CD4-positive, alpha-beta memory T cell (primary cell): ENCODE data around the gene HBB. TPM values are rescaled to one million over a fixed set of nuclear protein-coding genes. Genes with fewer than 3 reads are reported as not detected.

ENCODE experiments used
- CTCF ChIA-PET: fragments of 350-600 bp; sonication (Branson Sonifier 250); formaldehyde crosslinking; loops from one replicate; lab custom pipeline; 2021; ENCODE audit warnings: inconsistent platforms; ENCODE audit not compliant: partially characterized antibody; lab: Charles Lee
- POLR2A ChIA-PET: fragments of 350-600 bp; sonication (Branson Sonifier 250); formaldehyde crosslinking; loops from one replicate; lab custom pipeline; 2021; ENCODE audit not compliant: partially characterized antibody; lab: Charles Lee
- DNase-seq, 5 donors: peaks; one replicate each; pipeline versions ENCODE4 v3.0.0 to v3.0.0-alpha.2; 2020 to 2022; ENCODE audit warnings: mixed read lengths in 1 of 5
- H3K27ac ChIP-seq: one replicate; pipeline ENCODE4 v1.7.0; 2013; ENCODE audit warnings: low read depth, low read length
- H3K27me3 ChIP-seq: 2 replicates; pipeline ENCODE4 v1.7.0; 2013; ENCODE audit warnings: mild to moderate bottlenecking, low read length, moderate library complexity; ENCODE audit not compliant: insufficient read depth
- H3K36me3 ChIP-seq: 2 replicates; pipeline ENCODE4 v1.7.0; 2013; ENCODE audit warnings: mild to moderate bottlenecking, low read length, moderate library complexity; ENCODE audit not compliant: insufficient read depth
- H3K4me1 ChIP-seq: 2 replicates; pipeline ENCODE4 v1.7.0; 2013; ENCODE audit warnings: mild to moderate bottlenecking, low read length, moderate library complexity; ENCODE audit not compliant: insufficient read depth
- H3K4me3 ChIP-seq, 2 donors: one replicate each; pipeline ENCODE4 v1.7.0; 2013; ENCODE audit warnings: low read length in 2 of 2, mild to moderate bottlenecking in 1 of 2
- H3K9me3 ChIP-seq, 2 donors: one replicate each; pipeline ENCODE4 v1.7.0; 2013; ENCODE audit warnings: low read length in 2 of 2, control low read depth in 1 of 2; ENCODE audit not compliant: control insufficient read depth in 1 of 2
- H3K27ac Mint-ChIP-seq, 7 donors: one replicate each; pipeline ENCODE4 v1.8.0; 2020 to 2021; ENCODE audit warnings: mixed read lengths in 7 of 7, mild to moderate bottlenecking in 6 of 7, inconsistent platforms in 3 of 7, moderate library complexity in 3 of 7
- H3K27me3 Mint-ChIP-seq, 2 donors: one replicate each; pipeline ENCODE4 v1.8.0; 2020 to 2021; ENCODE audit warnings: mixed read lengths in 2 of 2
- H3K36me3 Mint-ChIP-seq, 2 donors: one replicate each; pipeline ENCODE4 v1.8.0; 2020 to 2021; ENCODE audit warnings: mixed read lengths in 2 of 2, inconsistent platforms in 1 of 2, mild to moderate bottlenecking in 1 of 2
- H3K4me1 Mint-ChIP-seq, 4 donors: one replicate each; pipeline ENCODE4 v1.8.0; 2020 to 2021; ENCODE audit warnings: mixed read lengths in 4 of 4, mild to moderate bottlenecking in 1 of 4
- H3K4me3 Mint-ChIP-seq, 8 donors: one replicate each; pipeline ENCODE4 v1.8.0; 2020 to 2021; ENCODE audit warnings: mixed read lengths in 8 of 8, mild to moderate bottlenecking in 7 of 8, moderate library complexity in 6 of 8, inconsistent platforms in 3 of 8
- H3K9me3 Mint-ChIP-seq, 8 donors: one replicate each; pipeline ENCODE4 v1.8.0; 2020 to 2021; ENCODE audit warnings: mixed read lengths in 8 of 8, mild to moderate bottlenecking in 5 of 8, inconsistent platforms in 3 of 8, moderate library complexity in 1 of 8
- intact Hi-C: fragments of 100-400 bp; cut with micrococcal nuclease; formaldehyde crosslinking; loops from one replicate; pipeline ENCODE4 v1.15.1; 2023
- polyA plus RNA-seq, 2 donors: library from polyadenylated mRNA; unstranded; fragments of 300-500 nt; fragmentation: Illumina TruSeq; gene quantifications; one replicate each; pipeline ENCODE4 v1.2.3, GENCODE V29; 2021
- total RNA-seq, 2 experiments: library from RNA; stranded (reverse); gene quantifications; one replicate each; pipeline ENCODE4 v1.2.3, GENCODE V29; 2021

Gene HBB
- total RNA-seq (under 1 TPM in 1 of 2 experiments, not detected in 1; 0.61 TPM), polyA plus RNA-seq (under 1 TPM; 0.46 to 0.89 TPM)

- no peaks in the 10 kb centered on the region for H3K9me3 ChIP-seq
- H3K4me3 ChIP-seq: no peak within 1 kb of the TSS
- H3K36me3 ChIP-seq: no peaks in the 10 kb centered on the region
- Mint-ChIP-seq H3K27me3 (peaks cover 1 to 2% of the 10 kb centered on the region in 2 donors), H3K36me3 (no peaks in the 10 kb centered on the region), H3K27ac (no peak within 1 kb of the TSS), H3K4me1 (no peaks in the 10 kb centered on the region), H3K4me3 (no peak within 1 kb of the TSS), H3K9me3 (peaks cover 0 to 4% (median 0%) of the 10 kb centered on the region in 8 donors)
- ChIA-PET CTCF (no interaction called here), POLR2A (no interaction called here)
- no peak within 1 kb of the TSS for H3K27ac ChIP-seq
- intact Hi-C loops: no loop called here
- no peaks in the 10 kb centered on the region for H3K27me3 ChIP-seq
- H3K4me1 ChIP-seq: no peaks in the 10 kb centered on the region
- DNase-seq: no peak
Measured at GRCh38 chr11:5226732-5227310, at the start of gene HBB. TSS of gene HBB (minus strand) at chr11:5227071. CDS start at chr11:5227021, 50 bp downstream.

GRCh38 chr11:5275369-5276110 is 48.7 kb upstream of the HBB start:
- Histone ChIP-seq H3K27ac (no peak overlapping the region), H3K9me3 (no peaks in the 10 kb centered on the region), H3K27me3 (no peaks in the 10 kb centered on the region), H3K4me3 (no peak overlapping the region), H3K36me3 (no peaks in the 10 kb centered on the region), H3K4me1 (no peaks in the 10 kb centered on the region)
- ChIA-PET CTCF (no interaction called here), POLR2A (no interaction called here)
- DNase-seq: no peak
- Mint-ChIP-seq H3K4me1 (no peaks in the 10 kb centered on the region), H3K27ac (no peak overlapping the region), H3K36me3 (no peaks in the 10 kb centered on the region), H3K4me3 (no peak overlapping the region), H3K27me3 (peaks cover 0 to 2% of the 10 kb centered on the region in 2 donors), H3K9me3 (peaks cover 0 to 3% (median 0%) of the 10 kb centered on the region in 8 donors)
- intact Hi-C loops: no loop called here

GRCh38 chr11:5274395-5274794 is 47.5 kb upstream of the HBB start:
- Histone ChIP-seq H3K9me3 (no peaks in the 10 kb centered on the region), H3K27me3 (no peaks in the 10 kb centered on the region), H3K4me1 (no peaks in the 10 kb centered on the region), H3K27ac (no peak overlapping the region), H3K36me3 (no peaks in the 10 kb centered on the region), H3K4me3 (no peak overlapping the region)
- Mint-ChIP-seq H3K36me3 (no peaks in the 10 kb centered on the region), H3K27me3 (peaks cover 0 to 2% of the 10 kb centered on the region in 2 donors), H3K4me3 (no peak overlapping the region), H3K9me3 (peaks cover 0 to 3% (median 0%) of the 10 kb centered on the region in 8 donors), H3K27ac (no peak overlapping the region), H3K4me1 (no peaks in the 10 kb centered on the region)
- intact Hi-C loops: no loop called here
- no peak for DNase-seq
- CTCF ChIA-PET: no interaction called here
- POLR2A ChIA-PET: no interaction called here

- H3K27ac ChIP-seq: no peak overlapping the region
- Mint-ChIP-seq H3K27me3 (peaks cover 0 to 2% of the 10 kb centered on the region in 2 donors), H3K27ac (no peak overlapping the region), H3K36me3 (no peaks in the 10 kb centered on the region), H3K4me1 (no peaks in the 10 kb centered on the region), H3K4me3 (no peak overlapping the region), H3K9me3 (peaks cover 0 to 3% (median 0%) of the 10 kb centered on the region in 8 donors)
- POLR2A ChIA-PET: no interaction called here
- no peaks in the 10 kb centered on the region for H3K27me3 ChIP-seq
- CTCF ChIA-PET: no interaction called here
- no peaks in the 10 kb centered on the region for H3K36me3 ChIP-seq
- no peaks in the 10 kb centered on the region for H3K9me3 ChIP-seq
- DNase-seq: no peak
- H3K4me1 ChIP-seq: no peaks in the 10 kb centered on the region
- intact Hi-C loops: no loop called here
- no peak overlapping the region for H3K4me3 ChIP-seq
Measured at GRCh38 chr11:5272395-5273017, 45.6 kb upstream of the HBB start.

GRCh38 chr11:5269715-5270147 is 42.9 kb upstream of the HBB start, which contains the start of gene HBE1:
TSS of gene HBE1 (minus strand) at chr11:5269945. CDS start at chr11:5269890, 55 bp downstream.
- Histone ChIP-seq H3K36me3 (no peaks in the 10 kb centered on the region), H3K27ac (no peak within 1 kb of the TSS), H3K4me3 (no peak within 1 kb of the TSS), H3K27me3 (no peaks in the 10 kb centered on the region), H3K4me1 (no peaks in the 10 kb centered on the region), H3K9me3 (no peaks in the 10 kb centered on the region)
- no peak for DNase-seq
- Mint-ChIP-seq H3K9me3 (peaks cover 0 to 3% (median 0%) of the 10 kb centered on the region in 8 donors), H3K27me3 (peaks cover 0 to 2% of the 10 kb centered on the region in 2 donors), H3K36me3 (no peaks in the 10 kb centered on the region), H3K27ac (no peak within 1 kb of the TSS), H3K4me1 (no peaks in the 10 kb centered on the region), H3K4me3 (no peak within 1 kb of the TSS)
- ChIA-PET POLR2A (no interaction called here), CTCF (no interaction called here)
- intact Hi-C loops: no loop called here

GRCh38 chr11:5267033-5267563 is 40.2 kb upstream of the HBB start:
- Mint-ChIP-seq H3K27ac (no peak overlapping the region), H3K36me3 (no peaks in the 10 kb centered on the region)
- no peak for DNase-seq

GRCh38 chr11:5266609-5267008 is 39.7 kb upstream of the HBB start:
- intact Hi-C loops: no loop called here
- H3K27ac Mint-ChIP-seq: no peak overlapping the region
- no peaks in the 10 kb centered on the region for H3K9me3 ChIP-seq
- H3K4me3 Mint-ChIP-seq: no peak overlapping the region
- no peak for DNase-seq
- no peaks in the 10 kb centered on the region for H3K4me1 Mint-ChIP-seq
- H3K36me3 Mint-ChIP-seq: no peaks in the 10 kb centered on the region
- H3K36me3 ChIP-seq: no peaks in the 10 kb centered on the region
- ChIA-PET CTCF (no interaction called here), POLR2A (no interaction called here)
- peaks cover 2 to 3% of the 10 kb centered on the region in 2 donors for H3K27me3 Mint-ChIP-seq
- no peaks in the 10 kb centered on the region for H3K4me1 ChIP-seq
- no peaks in the 10 kb centered on the region for H3K27me3 ChIP-seq
- peaks cover 0 to 10% (median 0%) of the 10 kb centered on the region in 8 donors for H3K9me3 Mint-ChIP-seq
- no peak overlapping the region for H3K4me3 ChIP-seq
- no peak overlapping the region for H3K27ac ChIP-seq

More at GRCh38 chr11:5267033-5267563, 40.2 kb upstream of the HBB start:
- H3K27me3 ChIP-seq: no peaks in the 10 kb centered on the region
- H3K4me1 ChIP-seq: no peaks in the 10 kb centered on the region
- H3K4me1 Mint-ChIP-seq: no peaks in the 10 kb centered on the region
- POLR2A ChIA-PET: no interaction called here
- no peak overlapping the region for H3K27ac ChIP-seq
- CTCF ChIA-PET: no interaction called here
- peaks cover 2 to 3% of the 10 kb centered on the region in 2 donors for H3K27me3 Mint-ChIP-seq
- H3K36me3 ChIP-seq: no peaks in the 10 kb centered on the region
- intact Hi-C loops: no loop called here
- no peak overlapping the region for H3K4me3 ChIP-seq
- H3K9me3 Mint-ChIP-seq: peaks cover 0 to 9% (median 0%) of the 10 kb centered on the region in 8 donors
- no peak overlapping the region for H3K4me3 Mint-ChIP-seq
- H3K9me3 ChIP-seq: no peaks in the 10 kb centered on the region
